HL-60 (cell line): ENCODE data around the gene MFAP2.

Experiments
- CTCF ChIP-seq: IDR thresholded peaks from one replicate; pipeline ENCODE4 v1.5.1; 2011; ENCODE audit warnings: low read length, control low read depth, inconsistent platforms; ENCODE audit not compliant: insufficient read depth
- GABPA ChIP-seq: IDR thresholded peaks from 2 replicates; pipeline ENCODE4 v1.6.1; 2012; ENCODE audit warnings: low read depth
- POLR2AphosphoS5 ChIP-seq: IDR thresholded peaks from 2 replicates; pipeline ENCODE4 v1.6.1; 2012; ENCODE audit warnings: low read depth
- REST ChIP-seq: IDR thresholded peaks from 2 replicates; pipeline ENCODE4 v1.6.1; 2012; ENCODE audit warnings: low read depth; ENCODE audit not compliant: insufficient replicate concordance
- SPI1 ChIP-seq: IDR thresholded peaks from 2 replicates; pipeline ENCODE4 v1.6.1; 2012; ENCODE audit warnings: low read depth, mild to moderate bottlenecking, borderline replicate concordance

- no peak for TF ChIP-seq CTCF
- no peak for TF ChIP-seq REST
- no peak for TF ChIP-seq POLR2AphosphoS5
- TF ChIP-seq SPI1 = no peak
- TF ChIP-seq GABPA = no peak
Observed at GRCh38 chr1:16978567-16979474, 1.6 kb downstream of the MFAP2 start.
